ENCODE results near the gene SPATA1.

Gene SPATA1

GRCh38 chr1:84597011-84597410, 90.8 kb downstream of the SPATA1 start:
- no peak for DNase-seq

DNA sequence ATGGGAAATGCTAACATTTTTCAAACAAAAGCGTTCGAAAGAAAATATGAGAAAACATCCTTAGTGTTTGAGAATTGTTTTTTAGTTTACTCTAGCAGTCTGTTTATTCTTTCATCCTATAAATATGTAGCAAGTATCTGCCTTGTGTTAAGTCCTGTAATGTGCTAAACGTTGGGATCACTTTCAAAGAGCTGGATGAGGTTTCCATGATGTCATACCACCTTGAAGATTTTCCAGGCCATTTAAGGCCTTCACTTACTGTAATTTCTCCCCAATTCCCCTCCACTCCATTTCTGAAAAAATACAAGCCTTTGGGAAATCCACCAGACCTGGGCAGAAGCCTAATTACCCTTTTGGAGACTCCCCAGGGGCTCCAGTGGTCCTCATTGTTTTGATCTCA, 92.2 kb downstream of the SPATA1 start:
- DNase-seq, result no peak

DNA sequence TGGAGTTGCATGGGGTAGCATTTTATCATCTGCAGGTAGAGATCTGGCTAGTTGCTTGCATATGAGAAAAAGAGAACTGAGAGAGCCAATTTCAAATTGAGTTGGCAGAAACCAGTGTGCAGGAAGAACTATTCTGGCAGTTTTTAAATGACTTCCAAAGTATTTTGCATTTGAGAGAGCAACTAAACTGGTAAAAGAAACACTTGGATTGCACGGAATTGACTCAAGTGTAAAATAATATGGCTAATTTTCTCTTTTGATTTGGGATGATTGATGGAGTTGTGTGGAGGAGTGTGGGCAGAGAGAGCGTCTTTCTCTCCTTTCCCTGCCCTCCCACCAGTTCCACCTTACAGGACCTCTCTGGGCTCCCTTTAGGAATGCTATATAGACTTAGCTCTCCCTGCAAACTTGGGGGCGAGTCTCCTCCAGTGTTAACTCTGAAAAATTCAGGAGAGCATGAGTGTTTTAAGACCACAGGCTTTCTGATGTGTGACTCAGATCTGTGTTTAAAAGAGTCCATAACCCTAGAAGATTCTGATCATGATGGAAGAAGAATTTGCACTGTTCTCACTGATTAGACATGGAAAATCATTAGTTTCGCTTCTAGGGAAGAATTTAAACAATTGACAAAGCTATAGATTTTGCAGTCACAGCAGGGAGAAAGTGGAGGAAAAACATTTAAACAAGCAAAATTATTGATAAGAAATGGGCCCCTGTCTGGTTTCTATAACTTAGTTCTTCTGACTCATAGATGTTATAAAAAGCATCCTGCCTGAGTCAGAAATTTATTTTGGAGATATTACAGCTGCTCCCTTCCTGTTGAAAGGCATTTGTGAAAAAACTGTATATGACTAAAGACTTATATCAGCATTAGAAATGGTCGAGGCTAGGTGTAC, 92.9 kb downstream of the SPATA1 start:
- no peak for DNase-seq

- no peak for DNase-seq
Observed at GRCh38 chr1:84600796-84601195, 94.6 kb downstream of the SPATA1 start.

GRCh38 chr1:84603223-84603622, 97.0 kb downstream of the SPATA1 start:
- no peak for DNase-seq

DNA sequence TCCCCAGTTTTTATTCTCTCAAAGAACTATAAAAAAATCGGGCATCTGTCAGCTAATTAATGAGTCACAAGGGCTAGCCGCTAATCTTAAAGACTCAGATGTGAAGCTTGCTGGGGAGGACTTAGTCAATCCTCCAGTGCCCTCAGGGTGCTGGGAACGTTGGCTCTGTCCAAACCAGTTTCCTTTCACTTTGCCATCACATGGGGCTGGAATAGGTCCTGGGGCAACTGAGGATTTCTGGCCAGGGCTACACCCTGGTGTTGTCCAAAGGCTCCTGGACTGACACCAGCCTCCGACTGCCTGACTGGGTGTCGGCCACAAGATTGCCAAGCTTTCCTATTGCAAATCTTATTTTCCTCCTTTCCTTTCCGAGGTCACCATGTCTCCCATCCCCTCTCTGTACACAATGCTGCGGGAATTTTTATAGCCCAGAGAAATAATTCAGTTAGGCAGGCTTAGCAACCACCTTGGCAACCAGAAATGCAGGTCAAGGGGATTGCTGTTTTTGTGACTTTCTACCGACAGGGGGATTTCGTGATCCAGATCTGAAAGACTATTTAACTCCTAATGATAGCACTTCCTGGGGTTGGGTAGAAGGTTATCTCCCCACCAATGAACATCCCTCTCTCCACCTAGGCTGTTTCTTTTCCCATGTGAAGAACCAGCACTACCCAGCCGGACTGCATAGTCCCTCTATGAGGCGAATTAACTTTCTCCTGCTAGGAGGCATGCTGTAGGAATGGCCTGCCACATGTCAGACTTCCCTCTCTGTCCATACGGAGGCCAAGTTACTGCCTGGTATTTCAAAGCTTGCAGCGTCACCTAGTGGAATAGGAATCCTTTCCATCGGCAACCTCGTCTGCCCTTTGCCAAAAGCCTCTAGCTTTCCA, 98.0 kb downstream of the SPATA1 start:
- no peak for DNase-seq

DNA sequence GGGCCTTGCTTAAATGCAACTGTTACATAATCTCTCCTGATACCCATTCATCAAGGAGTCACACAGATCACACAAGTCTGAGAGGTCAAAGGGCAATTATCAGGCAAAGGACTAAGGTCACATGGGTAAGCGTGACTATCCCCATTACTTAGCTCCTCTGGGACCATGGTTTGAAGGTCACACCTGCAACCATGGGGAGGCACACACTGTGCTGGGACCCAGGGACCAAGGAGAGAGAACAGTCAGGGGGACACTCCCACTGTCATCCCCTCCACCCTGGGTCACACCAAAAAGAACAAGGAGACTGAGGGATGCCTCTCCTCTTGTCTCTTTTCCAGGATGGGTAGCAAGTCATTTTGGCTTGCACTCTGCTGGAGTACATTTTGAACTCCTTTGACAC, 99.0 kb downstream of the SPATA1 start:
- DNase-seq, result no peak

GRCh38 chr1:84606977-84607376, 100.8 kb downstream of the SPATA1 start:
- DNase-seq, result no peak

DNA sequence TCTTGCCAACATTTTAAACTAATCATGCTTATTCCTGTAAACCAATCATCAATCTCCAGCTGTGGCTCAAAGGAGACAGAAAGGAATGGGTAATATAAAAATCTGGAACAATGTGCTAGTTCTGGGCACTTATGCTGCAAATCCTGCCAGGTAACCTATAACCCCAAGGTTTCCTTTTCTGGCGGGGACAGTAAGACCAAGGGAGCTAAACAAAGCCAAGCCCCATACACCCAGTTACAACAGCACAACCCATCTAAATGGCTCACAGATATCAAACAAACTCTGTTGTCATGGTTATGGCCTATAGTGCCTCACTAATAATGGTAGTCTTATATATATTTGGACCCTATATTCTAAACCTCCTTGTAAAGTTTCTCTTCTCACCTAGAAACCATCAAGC, 104.9 kb downstream of the SPATA1 start:
- no peak for DNase-seq

GRCh38 chr1:84611796-84612195, 105.6 kb downstream of the SPATA1 start:
- no peak for DNase-seq

GRCh38 chr1:84613026-84613425, 106.8 kb downstream of the SPATA1 start:
- no peak for DNase-seq

GRCh38 chr1:84613887-84614286, 107.7 kb downstream of the SPATA1 start:
- no peak for DNase-seq

DNA sequence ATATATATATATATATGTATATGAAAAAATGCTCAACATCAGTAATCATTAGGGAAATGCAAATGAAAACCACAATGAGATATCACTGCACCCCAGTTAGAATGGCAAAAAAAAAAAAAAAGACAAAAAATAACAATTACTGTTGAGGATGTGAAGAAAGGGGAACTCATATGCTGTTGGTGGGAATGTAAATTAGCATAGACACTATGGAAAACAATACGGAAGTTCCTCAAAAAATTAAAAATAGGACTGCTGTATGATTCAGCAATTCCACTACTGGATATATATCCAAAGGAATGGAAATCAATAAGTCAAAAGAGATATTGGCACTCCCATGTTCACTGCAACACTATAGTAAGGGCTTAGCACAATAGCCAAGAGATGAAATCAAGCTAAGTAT, 109.6 kb downstream of the SPATA1 start:
- DNase-seq, result no peak

Data from NCI-H1105 treated with DMSO at 0.1 percent for 48 hours (cell line).